Suprapubic skin (tissue), 4 donors: Measurements from ENCODE around the gene SIT1.

Experiments
- EP300 ChIP-seq: sonication (generic); formaldehyde crosslinking; IDR thresholded peaks from one replicate; pipeline ENCODE4 v1.6.1; 2017; ENCODE audit warnings: antibody characterized with exemption
- POLR2A ChIP-seq, 2 donors: fragments of 450-650 bp; IDR thresholded peaks; one replicate each; pipeline ENCODE4 v1.6.1; 2017; ENCODE audit warnings: antibody characterized with exemption in 2 of 2, mild to moderate bottlenecking in 2 of 2, moderate library complexity in 2 of 2
- POLR2AphosphoS5 ChIP-seq, 3 donors: sonication (generic); formaldehyde crosslinking; IDR thresholded peaks; one replicate each; pipeline ENCODE4 v1.6.1; 2017; ENCODE audit warnings: antibody characterized with exemption in 3 of 3
- TF ChIP-seq, protein P1 (sequence below), 2 donors: fragments of 200-600 bp in 1 of 2; fragments of 450-650 bp in 1 of 2; sonication (generic) in 1 of 2; IDR thresholded peaks; one replicate each; pipeline ENCODE4 v1.5.1; 2016 to 2019; ENCODE audit warnings: antibody characterized with exemption in 2 of 2, mild to moderate bottlenecking in 1 of 2, moderate library complexity in 1 of 2

DNA sequence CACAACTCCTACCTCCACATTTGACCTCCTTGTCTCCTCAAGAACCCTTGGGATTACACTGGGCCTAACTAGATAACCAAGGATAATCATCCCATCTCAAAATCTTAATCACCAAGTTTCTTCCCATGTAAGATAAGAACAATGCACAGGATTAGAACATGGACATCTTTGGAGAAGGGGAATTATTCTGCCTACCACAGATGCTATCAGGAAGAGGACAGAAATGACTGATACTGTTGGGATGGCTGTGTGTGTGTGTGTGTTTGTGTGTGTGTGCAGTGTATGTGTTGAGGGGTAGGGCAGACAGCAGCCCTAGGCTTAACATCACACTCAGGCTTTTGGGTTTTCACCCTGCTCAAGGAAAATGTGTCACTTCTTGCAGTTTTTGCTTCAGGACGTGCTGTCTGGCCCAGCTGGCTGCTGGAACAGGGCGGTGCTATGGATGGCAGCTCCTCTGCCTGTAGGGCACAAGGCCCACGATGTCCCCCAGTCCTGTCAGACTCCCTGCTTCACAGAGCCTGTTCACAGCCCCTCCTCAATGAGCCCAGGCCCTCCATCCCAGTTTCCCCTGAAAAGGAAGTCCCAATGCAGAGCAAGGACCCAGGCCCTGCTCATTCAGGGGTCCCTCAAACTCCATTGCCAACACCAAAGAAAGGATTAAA is 30.7 kb upstream of the SIT1 start:
- TF ChIP-seq POLR2AphosphoS5 (IDR thresholded peaks at IDR 0.05) (no peak), EP300 (no peak), POLR2A (IDR thresholded peaks at IDR 0.05) (no peak)
- TF ChIP-seq, protein P1, sequence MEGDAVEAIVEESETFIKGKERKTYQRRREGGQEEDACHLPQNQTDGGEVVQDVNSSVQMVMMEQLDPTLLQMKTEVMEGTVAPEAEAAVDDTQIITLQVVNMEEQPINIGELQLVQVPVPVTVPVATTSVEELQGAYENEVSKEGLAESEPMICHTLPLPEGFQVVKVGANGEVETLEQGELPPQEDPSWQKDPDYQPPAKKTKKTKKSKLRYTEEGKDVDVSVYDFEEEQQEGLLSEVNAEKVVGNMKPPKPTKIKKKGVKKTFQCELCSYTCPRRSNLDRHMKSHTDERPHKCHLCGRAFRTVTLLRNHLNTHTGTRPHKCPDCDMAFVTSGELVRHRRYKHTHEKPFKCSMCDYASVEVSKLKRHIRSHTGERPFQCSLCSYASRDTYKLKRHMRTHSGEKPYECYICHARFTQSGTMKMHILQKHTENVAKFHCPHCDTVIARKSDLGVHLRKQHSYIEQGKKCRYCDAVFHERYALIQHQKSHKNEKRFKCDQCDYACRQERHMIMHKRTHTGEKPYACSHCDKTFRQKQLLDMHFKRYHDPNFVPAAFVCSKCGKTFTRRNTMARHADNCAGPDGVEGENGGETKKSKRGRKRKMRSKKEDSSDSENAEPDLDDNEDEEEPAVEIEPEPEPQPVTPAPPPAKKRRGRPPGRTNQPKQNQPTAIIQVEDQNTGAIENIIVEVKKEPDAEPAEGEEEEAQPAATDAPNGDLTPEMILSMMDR (IDR thresholded peaks at IDR 0.05): no peak
